ENCODE measurements around the gene ROM1. TPM values are rescaled to one million over a fixed set of nuclear protein-coding genes. Genes with fewer than 3 reads are reported as not detected.
"Not testable (repeated sequence)": the region's sequence is repeated elsewhere in the genome, so short reads cannot be mapped to it uniquely, and the experiment has no call there.

ROM1 gene
- total RNA-seq, 2 donors from 2014 or later: 11.4 to 12.6 TPM

DNA sequence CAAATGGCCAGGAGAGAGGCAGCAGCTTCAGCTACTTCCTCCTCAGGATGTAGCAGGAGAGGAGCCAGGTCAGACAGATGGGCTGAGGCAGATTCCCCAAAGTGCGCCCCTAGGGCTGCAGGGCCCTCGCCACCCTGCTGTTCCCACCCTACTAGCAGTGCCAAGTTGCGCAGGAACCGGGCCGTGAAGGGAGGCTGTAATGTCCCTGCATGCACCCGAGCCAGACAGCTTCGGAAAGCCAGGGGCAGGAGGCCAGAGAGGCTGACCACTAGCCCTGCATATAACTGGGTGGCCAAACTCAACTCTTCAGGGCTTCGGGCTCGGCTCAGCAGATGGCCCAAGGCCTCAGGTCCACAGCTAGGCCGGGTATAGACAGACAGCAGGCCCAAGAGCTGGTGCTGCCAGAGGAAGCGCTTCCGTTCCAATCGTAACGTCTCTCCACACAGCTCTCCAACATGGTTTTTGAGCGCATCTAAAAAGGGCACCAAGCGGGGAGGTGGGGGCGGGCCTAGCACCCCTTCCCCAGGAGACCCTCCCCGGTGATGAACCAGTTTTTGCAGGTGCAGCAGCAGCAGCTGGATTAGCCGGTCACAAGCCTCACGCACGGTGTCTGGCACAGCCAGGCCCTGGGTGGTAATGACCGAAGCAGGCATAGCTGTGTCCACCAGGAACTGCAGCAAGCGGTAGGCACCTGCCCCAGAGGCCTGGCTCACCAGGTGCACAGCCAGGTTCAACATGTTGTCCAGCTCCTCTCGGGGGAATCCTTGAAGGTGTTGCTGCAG lies 35.3 kb downstream of the ROM1 start:
- peaks cover 12 to 37% of the 10 kb centered on the region in 2 donors for H3K4me1 ChIP-seq (ENCODE audit: control insufficient read depth in 1 of 2, low read depth in 2 of 2)
- H3K4me3 ChIP-seq: no peak overlapping the region
- TF ChIP-seq CTCF (IDR thresholded peaks at IDR 0.05): no peak
- ATAC-seq (ENCODE audit: insufficient number of reproducible peaks, low FRiP score, low read depth): no peak
- no peak overlapping the region for H3K27ac ChIP-seq
- H3K9me3 ChIP-seq: no peaks in the 10 kb centered on the region
- peaks cover 14% of the 10 kb centered on the region for H3K36me3 ChIP-seq
- H3K27me3 ChIP-seq (replicated peaks; ENCODE audit: insufficient read depth): no peaks in the 10 kb centered on the region
- DNase-seq (ENCODE audit: low spot score): no peak

- Histone ChIP-seq H3K4me1 (ENCODE audit: control insufficient read depth in 1 of 2, low read depth in 2 of 2) (peaks cover 12 to 37% of the 10 kb centered on the region in 2 donors), H3K9me3 (no peaks in the 10 kb centered on the region), H3K4me3 (no peak overlapping the region), H3K36me3 (peaks cover 14% of the 10 kb centered on the region), H3K27me3 (replicated peaks; ENCODE audit: insufficient read depth) (no peaks in the 10 kb centered on the region), H3K27ac (no peak overlapping the region)
- DNase-seq (ENCODE audit: low spot score) (no peak), ATAC-seq (ENCODE audit: insufficient number of reproducible peaks, low FRiP score, low read depth) (no peak)
- TF ChIP-seq CTCF (IDR thresholded peaks at IDR 0.05): no peak
Observed at GRCh38 chr11:62648967-62649364, 35.9 kb downstream of the ROM1 start.

DNA sequence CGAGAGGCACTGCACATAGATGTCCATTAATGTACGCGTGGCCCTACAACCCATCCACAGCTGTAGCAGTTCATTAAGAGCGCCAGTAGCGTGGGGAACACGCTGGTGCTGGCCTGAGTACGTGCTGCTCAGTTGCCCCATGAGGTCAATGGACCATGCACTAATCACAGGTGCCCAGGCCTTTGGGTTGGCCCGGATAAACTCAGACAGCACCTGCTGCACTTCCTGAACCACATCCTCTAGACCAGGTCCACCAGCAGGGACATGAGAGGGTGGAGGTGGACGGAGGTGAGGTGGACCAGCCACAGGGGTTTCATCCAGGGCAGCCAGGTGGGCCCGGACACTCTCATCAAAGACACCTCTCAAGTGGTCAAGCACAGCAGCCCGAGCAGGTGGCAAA lies 36.4 kb downstream of the ROM1 start:
- Histone ChIP-seq H3K27ac (no peak overlapping the region), H3K27me3 (replicated peaks; ENCODE audit: insufficient read depth) (no peaks in the 10 kb centered on the region), H3K9me3 (no peaks in the 10 kb centered on the region), H3K4me3 (no peak overlapping the region), H3K36me3 (peaks cover 14% of the 10 kb centered on the region), H3K4me1 (ENCODE audit: control insufficient read depth in 1 of 2, low read depth in 2 of 2) (peaks cover 12 to 34% of the 10 kb centered on the region in 2 donors)
- DNase-seq (ENCODE audit: low spot score) (no peak), ATAC-seq (ENCODE audit: insufficient number of reproducible peaks, low FRiP score, low read depth) (no peak)
- no peak for TF ChIP-seq CTCF (IDR thresholded peaks at IDR 0.05)

GRCh38 chr11:62650283-62650682 lies 37.2 kb downstream of the ROM1 start:
- not testable (repeated sequence) for H3K27me3 ChIP-seq (replicated peaks; ENCODE audit: insufficient read depth); H3K9me3 ChIP-seq; DNase-seq (ENCODE audit: low spot score); H3K4me3 ChIP-seq; ATAC-seq (ENCODE audit: insufficient number of reproducible peaks, low FRiP score, low read depth); H3K27ac ChIP-seq
- peaks cover 14% of the 10 kb centered on the region for H3K36me3 ChIP-seq
- peaks cover 12 to 26% of the 10 kb centered on the region in 2 donors for H3K4me1 ChIP-seq (ENCODE audit: control insufficient read depth in 1 of 2, low read depth in 2 of 2)

DNA sequence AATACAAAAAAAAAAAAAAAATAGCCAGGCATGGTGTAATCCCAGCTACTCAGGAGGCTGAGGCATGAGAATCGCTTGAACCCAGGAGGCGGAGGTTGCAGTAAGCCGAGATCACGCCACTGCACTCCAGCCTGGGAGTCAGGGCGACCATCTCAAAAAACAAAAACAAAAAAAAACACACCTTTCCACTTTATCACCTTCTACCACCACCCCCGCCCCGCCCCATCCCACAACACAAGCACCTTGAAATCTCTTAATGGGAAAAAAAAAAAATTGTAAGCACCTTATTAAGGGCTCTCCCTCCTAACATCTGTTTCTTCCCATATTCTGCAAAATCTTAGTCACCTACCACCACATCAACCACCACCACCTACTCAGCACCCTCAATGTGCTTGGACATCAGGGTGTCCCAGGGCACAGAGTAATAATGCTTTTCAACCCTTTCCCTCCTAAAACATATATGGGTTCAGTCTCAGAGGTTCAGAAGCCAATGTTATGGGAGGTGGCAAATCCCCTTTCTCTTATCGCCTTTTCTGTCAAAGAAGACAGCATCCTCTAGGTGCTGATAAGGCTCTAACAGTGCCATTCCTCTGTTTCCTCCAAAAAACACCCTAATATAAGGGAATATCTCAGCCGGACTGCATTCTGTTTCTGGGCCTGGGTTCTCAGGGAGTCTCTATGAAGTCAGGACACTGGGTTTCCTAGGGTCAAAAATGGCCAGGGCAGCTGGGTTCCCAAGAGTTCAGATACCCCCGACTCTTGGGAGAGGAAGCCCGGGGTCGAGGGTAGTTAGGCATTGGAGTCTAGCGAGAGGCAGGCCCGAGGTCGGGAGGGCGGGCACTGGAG lies 39.3 kb downstream of the ROM1 start:
- DNase-seq (ENCODE audit: low spot score): no peak
- no peak for ATAC-seq (ENCODE audit: insufficient number of reproducible peaks, low FRiP score, low read depth)
- no peaks in the 10 kb centered on the region for H3K9me3 ChIP-seq
- H3K36me3 ChIP-seq: peaks cover 14% of the 10 kb centered on the region
- H3K4me1 ChIP-seq (ENCODE audit: control insufficient read depth in 1 of 2, low read depth in 2 of 2): peaks cover 10 to 14% of the 10 kb centered on the region in 2 donors
- H3K27me3 ChIP-seq (replicated peaks; ENCODE audit: insufficient read depth): no peaks in the 10 kb centered on the region
- peak overlapping the region; percentile 85 to 94 for H3K27ac ChIP-seq
- no peak for TF ChIP-seq CTCF (IDR thresholded peaks at IDR 0.05)
- peak overlapping the region; percentile 85 for H3K4me3 ChIP-seq

Data from thoracic aorta (tissue), 2 donors.